Right atrium auricular region (tissue), 2 donors: ENCODE data around the gene BRAF. TPM values are rescaled to one million over a fixed set of nuclear protein-coding genes. Genes with fewer than 3 reads are reported as not detected.

Experiments
- DNase-seq: peaks from one replicate; pipeline ENCODE4 v3.0.0-alpha.2; 2019; ENCODE audit warnings: low spot score
- H3K27ac ChIP-seq, 2 donors: fragments of 200-600 bp; sonication (generic); 1 replicate in 1 of 2; 2 replicates in 1 of 2; pipeline ENCODE4 v1.5.1; 2016 to 2019
- H3K27me3 ChIP-seq, 2 donors: fragments of 200-600 bp; sonication (generic); one replicate each; pipeline versions ENCODE4 v1.5.1 to v1.6.0; 2017 to 2019
- H3K36me3 ChIP-seq: fragments of 200-600 bp; sonication (generic); one replicate; pipeline ENCODE4 v1.5.1; 2016
- H3K4me1 ChIP-seq, 2 donors: fragments of 200-600 bp; sonication (generic); one replicate each; pipeline versions ENCODE4 v1.5.1 to v1.6.0; 2017 to 2019
- H3K4me3 ChIP-seq, 2 donors: fragments of 200-600 bp; sonication (generic); 1 replicate in 1 of 2; 2 replicates in 1 of 2; pipeline ENCODE4 v1.5.1; 2017 to 2019; ENCODE audit warnings: mild to moderate bottlenecking in 1 of 2, moderate library complexity in 1 of 2
- H3K9me3 ChIP-seq, 2 donors: fragments of 200-600 bp; sonication (generic); one replicate each; pipeline ENCODE4 v1.5.1; 2019
- total RNA-seq, 2 donors: library from RNA; depleted of rRNA; stranded (reverse); fragments of >200 nt; gene quantifications; one replicate each; pipeline ENCODE4 v1.1.0, GENCODE V29; 2016
- TF ChIP-seq, protein P1 (sequence below), 2 donors: fragments of 200-600 bp; sonication (generic); IDR thresholded peaks; one replicate each; pipeline ENCODE4 v1.5.1; 2019; ENCODE audit warnings: antibody characterized with exemption in 2 of 2

Gene BRAF
- total RNA-seq, result 10 to 100 TPM; 23.5 to 29.2 TPM

DNA sequence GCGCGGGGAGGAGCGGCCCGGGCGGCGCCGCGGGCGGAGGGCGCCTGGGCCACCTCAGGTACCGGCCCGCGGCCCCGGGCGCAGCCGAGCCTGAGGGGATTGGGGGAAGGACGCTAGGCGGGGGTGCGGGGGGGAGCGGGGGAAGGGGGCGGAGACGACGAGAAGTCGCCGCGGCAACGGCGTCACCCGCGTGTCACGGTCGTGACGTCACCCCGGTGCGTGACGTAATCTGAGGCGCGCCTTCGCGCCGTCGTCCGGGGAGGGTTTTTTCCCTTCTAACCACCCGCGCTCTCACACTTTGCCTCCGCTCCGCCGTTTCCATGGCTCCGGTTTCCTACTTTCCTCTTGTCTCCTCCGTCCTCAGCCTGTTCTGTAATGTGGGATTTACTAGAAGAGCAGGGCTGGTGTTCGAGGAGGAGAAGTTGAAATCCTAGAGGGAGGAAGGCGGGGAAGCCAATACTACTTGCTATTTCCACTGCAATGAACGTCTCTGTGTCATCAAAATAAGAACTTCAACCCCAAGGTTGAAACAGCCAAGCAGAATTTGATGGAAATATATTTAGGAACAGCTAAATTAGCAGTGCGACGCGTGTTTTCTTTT is at the start of gene BRAF:
Gene BRAF (minus strand): TSS at position 109 of the 601 bp plus-strand sequence. CDS start 226 bp downstream, outside the sequence.
- H3K4me3 ChIP-seq, result peak within 1 kb of the TSS; percentile 98 to 100
- no peaks in the 10 kb centered on the region for H3K36me3 ChIP-seq
- peak; percentile 93 for DNase-seq
- no peaks in the 10 kb centered on the region for H3K9me3 ChIP-seq
- H3K4me1 ChIP-seq, result peaks cover 0 to 25% of the 10 kb centered on the region in 2 donors
- TF ChIP-seq, protein P1, sequence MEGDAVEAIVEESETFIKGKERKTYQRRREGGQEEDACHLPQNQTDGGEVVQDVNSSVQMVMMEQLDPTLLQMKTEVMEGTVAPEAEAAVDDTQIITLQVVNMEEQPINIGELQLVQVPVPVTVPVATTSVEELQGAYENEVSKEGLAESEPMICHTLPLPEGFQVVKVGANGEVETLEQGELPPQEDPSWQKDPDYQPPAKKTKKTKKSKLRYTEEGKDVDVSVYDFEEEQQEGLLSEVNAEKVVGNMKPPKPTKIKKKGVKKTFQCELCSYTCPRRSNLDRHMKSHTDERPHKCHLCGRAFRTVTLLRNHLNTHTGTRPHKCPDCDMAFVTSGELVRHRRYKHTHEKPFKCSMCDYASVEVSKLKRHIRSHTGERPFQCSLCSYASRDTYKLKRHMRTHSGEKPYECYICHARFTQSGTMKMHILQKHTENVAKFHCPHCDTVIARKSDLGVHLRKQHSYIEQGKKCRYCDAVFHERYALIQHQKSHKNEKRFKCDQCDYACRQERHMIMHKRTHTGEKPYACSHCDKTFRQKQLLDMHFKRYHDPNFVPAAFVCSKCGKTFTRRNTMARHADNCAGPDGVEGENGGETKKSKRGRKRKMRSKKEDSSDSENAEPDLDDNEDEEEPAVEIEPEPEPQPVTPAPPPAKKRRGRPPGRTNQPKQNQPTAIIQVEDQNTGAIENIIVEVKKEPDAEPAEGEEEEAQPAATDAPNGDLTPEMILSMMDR (IDR thresholded peaks at IDR 0.05), result no peak
- peak within 1 kb of the TSS; percentile 100 for H3K27ac ChIP-seq
- no peaks in the 10 kb centered on the region for H3K27me3 ChIP-seq

DNA sequence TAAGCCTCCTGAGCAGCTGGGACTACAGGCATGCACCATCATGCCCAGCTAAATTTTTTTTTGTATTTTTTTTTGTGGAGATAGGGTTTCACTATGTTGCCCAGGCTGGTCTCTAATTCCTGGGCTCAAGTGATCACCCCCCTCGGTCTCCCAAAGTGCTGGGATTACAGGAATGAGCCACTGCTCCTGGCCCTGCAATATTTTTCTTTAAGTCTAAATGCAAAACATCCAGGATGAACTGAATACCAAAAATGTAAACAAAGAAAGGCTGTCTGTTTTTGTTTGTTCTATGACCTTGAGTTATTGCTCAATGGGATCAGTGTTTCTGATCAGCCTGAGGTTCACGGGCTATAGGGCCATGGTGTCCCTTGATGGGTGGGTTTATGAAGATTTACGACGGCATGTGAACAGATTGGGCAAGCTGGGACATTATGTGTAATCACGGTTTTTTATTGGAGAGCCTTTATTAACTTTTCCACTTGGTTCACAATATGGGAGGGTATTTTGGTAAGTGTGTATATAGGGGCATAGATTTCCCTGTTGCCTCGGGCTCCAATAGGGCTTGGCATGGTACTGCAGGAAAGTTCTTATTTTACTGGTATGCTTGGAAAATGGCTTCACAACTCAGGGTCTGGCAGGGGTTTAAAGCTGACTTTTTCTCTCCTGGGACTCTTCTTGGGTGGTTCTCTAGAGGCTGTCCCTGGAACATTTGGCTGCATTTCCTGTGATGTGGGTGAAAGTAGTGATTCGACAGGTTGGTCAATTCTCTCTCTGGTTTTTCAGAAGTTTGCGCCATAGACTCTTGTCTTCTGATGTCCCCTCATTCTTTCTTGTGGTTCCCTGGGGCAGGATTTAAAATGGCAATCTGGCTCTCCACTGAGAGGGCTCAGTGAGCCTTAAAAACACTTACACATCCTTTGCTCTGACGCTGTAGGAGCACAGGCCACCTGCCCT is 48.4 kb upstream of the BRAF start:
- H3K4me1 ChIP-seq, result no peaks in the 10 kb centered on the region
- no peak for DNase-seq
- H3K27ac ChIP-seq, result no peak overlapping the region
- H3K9me3 ChIP-seq, result no peaks in the 10 kb centered on the region
- H3K27me3 ChIP-seq, result no peaks in the 10 kb centered on the region
- no peak overlapping the region for H3K4me3 ChIP-seq
- TF ChIP-seq, protein P1 (IDR thresholded peaks at IDR 0.05), result no peak
- no peaks in the 10 kb centered on the region for H3K36me3 ChIP-seq

DNA sequence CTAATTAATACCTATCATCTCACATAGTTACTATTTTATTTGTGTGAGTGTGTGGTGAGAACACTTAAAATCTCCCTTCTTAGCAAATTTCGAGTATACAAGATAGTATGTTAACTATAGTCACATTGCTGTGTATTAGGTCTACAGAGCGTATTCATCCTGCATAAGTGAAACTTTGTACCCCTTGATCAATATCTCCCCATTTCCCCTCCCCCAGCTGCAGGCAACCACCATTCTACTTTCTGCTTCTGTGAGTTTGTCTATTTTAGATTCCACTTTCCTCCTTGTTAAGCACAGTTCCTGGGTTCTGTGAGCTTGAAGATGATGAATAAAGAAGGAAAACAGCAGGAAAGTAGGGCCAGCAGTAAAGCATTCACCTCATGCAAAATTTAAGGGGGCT is 47.6 kb upstream of the BRAF start:
- Histone ChIP-seq H3K4me1 (no peaks in the 10 kb centered on the region), H3K4me3 (no peak overlapping the region), H3K36me3 (no peaks in the 10 kb centered on the region), H3K27me3 (no peaks in the 10 kb centered on the region), H3K27ac (no peak overlapping the region), H3K9me3 (no peaks in the 10 kb centered on the region)
- TF ChIP-seq, protein P1 (IDR thresholded peaks at IDR 0.05), result no peak
- DNase-seq, result no peak

DNA sequence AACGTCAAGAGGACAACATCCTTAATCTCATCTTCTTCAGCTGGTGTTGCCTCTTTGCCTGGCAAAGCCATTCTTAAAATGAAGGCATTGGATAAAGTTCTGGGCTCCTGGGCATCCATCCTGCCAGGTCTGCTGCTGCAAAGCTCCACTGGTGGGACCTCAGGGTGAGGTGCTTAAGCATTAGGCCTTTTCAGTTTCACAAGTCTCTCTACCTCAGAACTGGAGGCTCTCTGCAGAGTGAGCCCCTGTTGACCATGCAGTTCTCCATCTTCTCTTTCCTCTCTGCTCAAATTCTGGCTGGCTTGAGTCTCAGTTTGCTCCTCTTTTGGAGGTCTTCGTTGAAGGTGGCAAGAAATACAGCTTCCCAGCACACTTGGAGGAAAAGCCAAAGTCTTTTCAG is 42.7 kb upstream of the BRAF start:
- Histone ChIP-seq H3K4me1 (no peaks in the 10 kb centered on the region), H3K9me3 (no peaks in the 10 kb centered on the region), H3K4me3 (no peak overlapping the region), H3K27ac (no peak overlapping the region), H3K36me3 (no peaks in the 10 kb centered on the region), H3K27me3 (no peaks in the 10 kb centered on the region)
- TF ChIP-seq, protein P1 (IDR thresholded peaks at IDR 0.05), result no peak
- DNase-seq, result no peak

DNA sequence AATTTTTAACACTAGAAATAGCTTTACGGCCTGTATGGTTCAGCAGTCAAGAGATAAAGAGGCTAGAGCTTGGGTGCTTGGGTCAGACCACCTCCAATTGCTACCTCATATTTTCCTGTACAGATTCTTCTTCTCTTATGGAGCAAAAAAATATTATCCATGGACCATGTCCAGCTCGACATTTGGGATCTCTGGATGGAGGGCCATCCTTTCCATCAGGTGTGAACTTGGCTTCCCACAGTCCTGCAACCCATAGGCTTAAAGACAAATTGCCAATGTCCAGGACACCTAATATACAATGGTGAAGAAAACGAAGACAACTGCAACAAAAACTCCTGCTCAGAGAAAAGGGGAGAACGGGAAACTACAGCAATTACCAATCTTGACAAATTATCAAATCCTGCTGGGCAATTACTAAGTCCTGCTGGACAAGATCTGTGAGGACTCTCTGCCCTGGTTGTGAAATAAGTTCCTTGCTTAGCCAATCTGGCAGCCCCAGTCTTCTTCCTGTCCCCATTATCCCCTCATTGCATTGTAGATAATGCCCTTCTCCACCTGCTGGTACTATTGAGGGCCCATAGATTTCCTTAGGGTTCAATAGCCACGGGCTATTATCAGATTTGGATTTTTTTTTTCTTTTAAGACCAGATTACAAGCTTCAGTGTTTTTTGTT is 42.0 kb upstream of the BRAF start:
- no peak for DNase-seq
- Histone ChIP-seq H3K27me3 (no peaks in the 10 kb centered on the region), H3K36me3 (no peaks in the 10 kb centered on the region), H3K4me1 (no peaks in the 10 kb centered on the region), H3K9me3 (no peaks in the 10 kb centered on the region), H3K4me3 (no peak overlapping the region), H3K27ac (no peak overlapping the region)
- TF ChIP-seq, protein P1 (IDR thresholded peaks at IDR 0.05), result no peak
